ENCODE measurements around the gene KHDC1L.
"Not testable (repeated sequence)": the region's sequence is repeated elsewhere in the genome, so short reads cannot be mapped to it uniquely, and the experiment has no call there.

KHDC1L gene

GRCh38 chr6:73200735-73201134 lies 24.6 kb downstream of the KHDC1L start:
- Histone ChIP-seq H3K79me2 (ENCODE audit: insufficient read depth, low read length) (no peaks in the 10 kb centered on the region), H3K9me3 (ENCODE audit: insufficient read depth, low read length, severe bottlenecking) (no peaks in the 10 kb centered on the region), H3K36me3 (ENCODE audit: insufficient read depth, low read length) (no peaks in the 10 kb centered on the region), H2AFZ (ENCODE audit: low read depth, low read length) (no peak overlapping the region), H3K27ac (ENCODE audit: low read length) (no peak overlapping the region), H3K4me3 (ENCODE audit: low read depth in 1 of 2, low read length in 2 of 2) (no peak overlapping the region), H3K4me2 (ENCODE audit: insufficient read depth, low read length) (no peak overlapping the region), H4K20me1 (ENCODE audit: insufficient read depth, low read length) (no peaks in the 10 kb centered on the region), H3K9ac (ENCODE audit: low read depth, low read length) (no peak overlapping the region), H3K27me3 (ENCODE audit: insufficient read depth, low read length, poor library complexity) (no peaks in the 10 kb centered on the region), H3K4me1 (ENCODE audit: insufficient read depth, low read length) (no peaks in the 10 kb centered on the region)
- no peak for TF ChIP-seq CTCF (IDR thresholded peaks at IDR 0.05; ENCODE audit: borderline replicate concordance, extremely low read depth, low read length, poor library complexity, severe bottlenecking)
- TF ChIP-seq EZH2 (IDR thresholded peaks at IDR 0.05; ENCODE audit: borderline replicate concordance, low read depth, low read length, severe bottlenecking) = no peak
- DNase-seq (no peak), ATAC-seq (ENCODE audit: insufficient read depth, low read depth) (no peak)

DNA sequence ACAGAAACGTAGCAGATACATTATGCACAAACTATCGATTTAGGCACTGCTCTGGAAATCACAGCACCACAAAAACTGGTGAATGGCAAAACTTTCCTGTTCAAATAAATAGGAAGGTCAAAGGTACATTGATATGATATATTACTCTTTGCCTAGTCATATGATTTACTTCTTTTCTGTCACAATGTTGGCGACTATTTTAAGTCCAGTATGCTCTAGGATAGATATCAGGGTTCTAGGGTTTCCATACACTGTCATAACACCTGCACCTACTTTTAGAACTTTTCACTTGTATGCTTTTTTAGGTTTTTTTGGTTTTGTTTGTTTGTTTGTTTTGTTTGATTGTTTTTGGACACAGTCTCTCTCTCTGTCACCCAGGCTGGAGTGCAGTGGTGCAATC lies 25.0 kb downstream of the KHDC1L start:
- H3K36me3 ChIP-seq (ENCODE audit: insufficient read depth, low read length) = no peaks in the 10 kb centered on the region
- H2AFZ ChIP-seq (ENCODE audit: low read depth, low read length) = no peak overlapping the region
- no peak overlapping the region for H3K4me2 ChIP-seq (ENCODE audit: insufficient read depth, low read length)
- H3K4me3 ChIP-seq (ENCODE audit: low read depth in 1 of 2, low read length in 2 of 2) = no peak overlapping the region
- ATAC-seq (ENCODE audit: insufficient read depth, low read depth) (no peak), DNase-seq (no peak)
- H3K27ac ChIP-seq (ENCODE audit: low read length) = no peak overlapping the region
- H4K20me1 ChIP-seq (ENCODE audit: insufficient read depth, low read length) = no peaks in the 10 kb centered on the region
- no peaks in the 10 kb centered on the region for H3K27me3 ChIP-seq (ENCODE audit: insufficient read depth, low read length, poor library complexity)
- no peaks in the 10 kb centered on the region for H3K4me1 ChIP-seq (ENCODE audit: insufficient read depth, low read length)
- TF ChIP-seq EZH2 (IDR thresholded peaks at IDR 0.05; ENCODE audit: borderline replicate concordance, low read depth, low read length, severe bottlenecking) (no peak), CTCF (IDR thresholded peaks at IDR 0.05; ENCODE audit: borderline replicate concordance, extremely low read depth, low read length, poor library complexity, severe bottlenecking) (no peak)
- no peak overlapping the region for H3K9ac ChIP-seq (ENCODE audit: low read depth, low read length)
- no peaks in the 10 kb centered on the region for H3K79me2 ChIP-seq (ENCODE audit: insufficient read depth, low read length)
- no peaks in the 10 kb centered on the region for H3K9me3 ChIP-seq (ENCODE audit: insufficient read depth, low read length, severe bottlenecking)

DNA sequence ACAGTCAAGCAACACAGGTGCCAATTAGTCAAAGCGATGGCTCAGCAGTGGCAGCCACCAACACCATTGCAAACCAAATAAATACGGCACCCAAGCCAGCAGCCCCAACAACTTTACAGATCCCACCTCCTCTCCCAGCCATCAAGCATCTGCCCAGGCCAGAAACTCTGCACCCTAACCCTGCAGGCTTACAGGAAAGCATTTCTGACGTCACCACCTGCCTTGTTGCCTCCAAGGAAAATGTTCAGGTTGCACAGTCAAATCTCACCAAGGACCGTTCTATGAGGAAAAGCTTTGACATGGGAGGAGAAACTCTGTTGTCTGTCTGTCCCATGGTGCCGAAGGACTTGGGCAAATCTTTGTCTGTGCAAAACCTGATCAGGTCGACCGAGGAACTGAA lies 30.6 kb downstream of the KHDC1L start:
- TF ChIP-seq EZH2 (IDR thresholded peaks at IDR 0.05; ENCODE audit: borderline replicate concordance, low read depth, low read length, severe bottlenecking) = no peak
- no peaks in the 10 kb centered on the region for H3K4me1 ChIP-seq (ENCODE audit: insufficient read depth, low read length)
- DNase-seq (no peak), ATAC-seq (ENCODE audit: insufficient read depth, low read depth) (no peak)
- H3K27me3 ChIP-seq (ENCODE audit: insufficient read depth, low read length, poor library complexity) = no peaks in the 10 kb centered on the region
- no peaks in the 10 kb centered on the region for H4K20me1 ChIP-seq (ENCODE audit: insufficient read depth, low read length)
- no peak overlapping the region for H3K9ac ChIP-seq (ENCODE audit: low read depth, low read length)
- H3K4me2 ChIP-seq (ENCODE audit: insufficient read depth, low read length) = no peak overlapping the region
- H3K79me2 ChIP-seq (ENCODE audit: insufficient read depth, low read length) = no peaks in the 10 kb centered on the region
- no peak overlapping the region for H3K27ac ChIP-seq (ENCODE audit: low read length)
- no peak overlapping the region for H3K4me3 ChIP-seq (ENCODE audit: low read depth in 1 of 2, low read length in 2 of 2)
- no peak overlapping the region for H2AFZ ChIP-seq (ENCODE audit: low read depth, low read length)
- no peaks in the 10 kb centered on the region for H3K9me3 ChIP-seq (ENCODE audit: insufficient read depth, low read length, severe bottlenecking)
- H3K36me3 ChIP-seq (ENCODE audit: insufficient read depth, low read length) = peaks cover 5% of the 10 kb centered on the region; the same call in 1 of the 2 replicates

- not testable (repeated sequence) for ATAC-seq (ENCODE audit: insufficient read depth, low read depth); H3K4me2 ChIP-seq (ENCODE audit: insufficient read depth, low read length); H3K36me3 ChIP-seq (ENCODE audit: insufficient read depth, low read length); H3K4me1 ChIP-seq (ENCODE audit: insufficient read depth, low read length); H3K4me3 ChIP-seq (ENCODE audit: low read depth in 1 of 2, low read length in 2 of 2); DNase-seq; H2AFZ ChIP-seq (ENCODE audit: low read depth, low read length); H4K20me1 ChIP-seq (ENCODE audit: insufficient read depth, low read length); H3K79me2 ChIP-seq (ENCODE audit: insufficient read depth, low read length); H3K27ac ChIP-seq (ENCODE audit: low read length); H3K27me3 ChIP-seq (ENCODE audit: insufficient read depth, low read length, poor library complexity); H3K9me3 ChIP-seq (ENCODE audit: insufficient read depth, low read length, severe bottlenecking); H3K9ac ChIP-seq (ENCODE audit: low read depth, low read length)
Measured at GRCh38 chr6:73193302-73193701, 32.0 kb downstream of the KHDC1L start.
